Right lobe of liver (tissue), 4 donors: ENCODE results near the gene TMEM143.

Experiments used
- POLR2A ChIP-seq: fragments of 450-650 bp; IDR thresholded peaks from one replicate; pipeline ENCODE4 v1.6.1; 2017; ENCODE audit warnings: antibody characterized with exemption, mild to moderate bottlenecking
- TF ChIP-seq, protein P1 (sequence below), 4 donors: fragments of 200-600 bp in 3 of 4; fragments of 450-650 bp in 1 of 4; IDR thresholded peaks; one replicate each; pipeline versions ENCODE4 v1.5.1 to v1.8.0; 2016 to 2022; ENCODE audit warnings: antibody characterized with exemption in 4 of 4, mild to moderate bottlenecking in 2 of 4
- donor health status: DM: no; HTN: no; CAD: no.
- donor health status: DM: no; HTN: no; CAD: no.
- donor health status: DM: no; HTN: yes; CAD: no.

DNA sequence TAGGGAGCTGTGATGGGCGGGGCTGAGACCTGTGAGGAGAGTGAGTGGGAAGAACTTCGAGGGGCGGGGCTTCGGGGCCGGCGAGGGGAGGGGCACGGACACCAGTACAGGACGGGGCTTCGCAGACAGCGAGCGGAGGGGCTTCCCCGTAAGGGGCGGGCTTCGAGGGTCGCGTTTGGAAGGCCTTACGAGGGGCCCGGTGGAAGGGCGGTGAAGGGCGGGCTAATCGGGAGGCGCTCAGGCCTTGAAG lies 42.4 kb downstream of the TMEM143 start:
- TF ChIP-seq, protein P1, sequence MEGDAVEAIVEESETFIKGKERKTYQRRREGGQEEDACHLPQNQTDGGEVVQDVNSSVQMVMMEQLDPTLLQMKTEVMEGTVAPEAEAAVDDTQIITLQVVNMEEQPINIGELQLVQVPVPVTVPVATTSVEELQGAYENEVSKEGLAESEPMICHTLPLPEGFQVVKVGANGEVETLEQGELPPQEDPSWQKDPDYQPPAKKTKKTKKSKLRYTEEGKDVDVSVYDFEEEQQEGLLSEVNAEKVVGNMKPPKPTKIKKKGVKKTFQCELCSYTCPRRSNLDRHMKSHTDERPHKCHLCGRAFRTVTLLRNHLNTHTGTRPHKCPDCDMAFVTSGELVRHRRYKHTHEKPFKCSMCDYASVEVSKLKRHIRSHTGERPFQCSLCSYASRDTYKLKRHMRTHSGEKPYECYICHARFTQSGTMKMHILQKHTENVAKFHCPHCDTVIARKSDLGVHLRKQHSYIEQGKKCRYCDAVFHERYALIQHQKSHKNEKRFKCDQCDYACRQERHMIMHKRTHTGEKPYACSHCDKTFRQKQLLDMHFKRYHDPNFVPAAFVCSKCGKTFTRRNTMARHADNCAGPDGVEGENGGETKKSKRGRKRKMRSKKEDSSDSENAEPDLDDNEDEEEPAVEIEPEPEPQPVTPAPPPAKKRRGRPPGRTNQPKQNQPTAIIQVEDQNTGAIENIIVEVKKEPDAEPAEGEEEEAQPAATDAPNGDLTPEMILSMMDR (IDR thresholded peaks at IDR 0.05): no peak
- no peak for TF ChIP-seq POLR2A
